K562 (cell line): ENCODE data around the gene SERPINF2. TPM values are rescaled to one million over a fixed set of nuclear protein-coding genes. Genes with fewer than 3 reads are reported as not detected.

Experiments
- ATAC-seq: fragments of 200-7000 bp; cut with Tn5 transposase; 3 replicates; pipeline ENCODE4 v1.9.1; 2020; ENCODE audit warnings: moderate library complexity
- BruUV-seq: library from RNA; stranded (reverse); fragments of 400-500 nt; replicated peaks from 2 replicates; lab custom pipeline; 2021; lab: Mats Ljungman, UMichigan
- CTCF ChIA-PET: fragments of 300-600 bp; formaldehyde crosslinking; extraction: SDS; loops from one replicate; lab custom pipeline; 2021; ENCODE audit warnings: low intra/inter-chr PET ratio; lab: Yijun Ruan, JAX
- POLR2A ChIA-PET: fragments of 300-600, 350-650 bp; sonication (Branson Sonifier 250); formaldehyde crosslinking; extraction: SDS; loops from one replicate; lab custom pipeline; 2021; ENCODE audit warnings: antibody characterized with exemption, inconsistent platforms; lab: Yijun Ruan, JAX
- DNase-seq, 4 experiments: peaks; one replicate each; pipeline versions ENCODE4 v3.0.0 to v3.0.0-alpha.2; 2011 to 2018; ENCODE audit warnings: low spot score in 3 of 4, mixed read lengths in 3 of 4; ENCODE audit errors: extremely low read depth in 1 of 4
- FAIRE-seq: peaks from 2 replicates; lab custom pipeline; 2011; peaks lifted over from hg19 to GRCh38; lab: Jason Lieb, UNC
- H2AFZ ChIP-seq: 2 replicates; pipeline ENCODE4 v1.6.0; 2011; ENCODE audit warnings: low read depth, low read length, control low read depth, inconsistent platforms
- H3K27ac ChIP-seq: fragments of 200-600 bp; 3 replicates; pipeline ENCODE4 v1.8.0; 2011; ENCODE audit warnings: low read depth, mild to moderate bottlenecking, control low read depth, inconsistent platforms, low read length, moderate library complexity, mixed read lengths; ENCODE audit errors: extremely low read depth
- H3K27me3 ChIP-seq, 2 experiments: fragments of 300-600 bp in 1 of 2; 2 replicates in 1 of 2; 3 replicates in 1 of 2; pipeline versions ENCODE4 v1.6.0 to v1.8.0; 2011; ENCODE audit warnings: inconsistent platforms in 2 of 2, low read length in 2 of 2, mild to moderate bottlenecking in 1 of 2, mixed read lengths in 1 of 2, moderate library complexity in 1 of 2; ENCODE audit not compliant: control insufficient read depth in 2 of 2, insufficient read depth in 2 of 2
- H3K36me3 ChIP-seq: fragments of 300-600 bp; 3 replicates; pipeline ENCODE4 v1.8.0; 2011; ENCODE audit warnings: mild to moderate bottlenecking, low read length, inconsistent platforms; ENCODE audit not compliant: control insufficient read depth, insufficient read depth
- H3K4me1 ChIP-seq, 2 experiments: fragments of 200-600 bp in 1 of 2; replicated peaks in 1 of 2; 2 replicates in 1 of 2; 3 replicates in 1 of 2; pipeline versions ENCODE4 v1.5.1 to v1.8.0; 2011; ENCODE audit warnings: inconsistent platforms in 2 of 2, low read length in 2 of 2, mild to moderate bottlenecking in 1 of 2, mixed read lengths in 1 of 2, moderate library complexity in 1 of 2; ENCODE audit not compliant: control insufficient read depth in 2 of 2, insufficient read depth in 2 of 2
- H3K4me2 ChIP-seq: 2 replicates; pipeline ENCODE4 v1.6.1; 2011; ENCODE audit warnings: low read length, control low read depth, inconsistent platforms, mixed read lengths; ENCODE audit not compliant: insufficient read depth
- H3K4me3 ChIP-seq: fragments of 200-600 bp; sonication (generic), shearing (Covaris generic); 2 replicates; pipeline ENCODE4 v1.5.1; 2016; ENCODE audit warnings: control low read depth, inconsistent platforms
- H3K79me2 ChIP-seq: fragments of 200-600 bp; 3 replicates; pipeline ENCODE4 v1.8.0; 2011; ENCODE audit warnings: low read length, inconsistent platforms; ENCODE audit not compliant: control insufficient read depth, insufficient read depth
- H3K9ac ChIP-seq, 2 experiments: 2 replicates each; pipeline versions ENCODE4 v1.6.0 to v1.6.1; 2011; ENCODE audit warnings: low read depth in 2 of 2, low read length in 2 of 2, control low read depth in 1 of 2, inconsistent platforms in 1 of 2, mild to moderate bottlenecking in 1 of 2, mixed read lengths in 1 of 2; ENCODE audit not compliant: insufficient read depth in 1 of 2
- H3K9me1 ChIP-seq: one replicate; pipeline ENCODE4 v1.6.0; 2011; ENCODE audit warnings: inconsistent platforms, mild to moderate bottlenecking, low read length, moderate library complexity; ENCODE audit not compliant: control insufficient read depth, insufficient read depth
- H3K9me3 ChIP-seq: replicated peaks from 2 replicates; pipeline ENCODE4 v1.5.1; 2011; ENCODE audit warnings: low read depth, low read length, inconsistent platforms; ENCODE audit not compliant: control insufficient read depth, insufficient read depth
- H4K20me1 ChIP-seq: replicated peaks from 2 replicates; pipeline ENCODE4 v1.6.1; 2011; ENCODE audit warnings: low read length, inconsistent platforms, mixed read lengths; ENCODE audit not compliant: control insufficient read depth, insufficient read depth
- E2F1 ChIP-seq: sonication (generic); formaldehyde crosslinking; IDR thresholded peaks from 2 replicates; pipeline ENCODE4 v1.8.1; 2023; ENCODE audit warnings: mild to moderate bottlenecking, missing genetic modification reagents, moderate library complexity
- IRF2 ChIP-seq: sonication (generic); formaldehyde crosslinking; IDR thresholded peaks from 2 replicates; pipeline ENCODE4 v1.8.1; 2022; ENCODE audit warnings: mild to moderate bottlenecking, missing genetic modification reagents
- SNIP1 ChIP-seq: fragments of 450-650 bp; IDR thresholded peaks from 2 replicates; pipeline ENCODE4 v1.7.1; 2017; ENCODE audit warnings: low read depth, mild to moderate bottlenecking
- THRB ChIP-seq: fragments of 450-650 bp; formaldehyde crosslinking; conservative IDR thresholded peaks from 2 replicates; pipeline ENCODE4 v1.4.0; 2022; ENCODE audit warnings: mild to moderate bottlenecking, missing genetic modification characterization
- ZBTB43 ChIP-seq: sonication (generic); formaldehyde crosslinking; IDR thresholded peaks from 2 replicates; pipeline ENCODE4 v1.8.0; 2023; ENCODE audit warnings: mild to moderate bottlenecking, missing genetic modification reagents
- WGBS: fragments of 100-300 bp; shearing (Covaris generic); methylation state at CpG from one replicate; pipeline ENCODE4 v1.1.6; 2016; ENCODE audit warnings: low coverage, mixed read lengths; ENCODE audit not compliant: insufficient coverage; ENCODE audit errors: missing lambda C conversion rate; 5-methylcytosine and 5-hydroxymethylcytosine counted together
- in situ Hi-C: fragments of 300-500 bp; cut with MboI; formaldehyde crosslinking; loops from 4 replicates; pipeline ENCODE4 v1.15.0; 2018; ENCODE audit warnings: inconsistent platforms, mixed read lengths
- intact Hi-C: fragments of 100-400 bp; cut with micrococcal nuclease; formaldehyde crosslinking; loops from 2 replicates; pipeline ENCODE4 v1.14.2; 2022
- polyA plus RNA-seq, 8 experiments: library from polyadenylated mRNA; depleted of rRNA in 4 of 8; stranded (reverse) in 5 of 8; unstranded in 3 of 8; fragments of >200 nt; fragmentation: Nextera tagmentation in 2 of 8; fragmentation: Illumina TruSeq in 1 of 8; extraction: Ambion mirVana in 2 of 8; extraction: Trizol in 1 of 8; gene quantifications; 2 replicates each; pipeline versions ENCODE4 v1.2.1 to v1.2.3, GENCODE V29; 2011 to 2014; ENCODE audit warnings: inconsistent platforms in 1 of 8, missing spikeins in 1 of 8
- total RNA-seq, 7 experiments: library from RNA; depleted of rRNA in 6 of 7; stranded (reverse); fragments of >200 nt in 6 of 7; fragmentation: Illumina TruSeq in 2 of 7; extraction: Trizol in 2 of 7; gene quantifications; 2 replicates each; pipeline versions ENCODE4 v1.2.1 to v1.2.3, GENCODE V29; 2011 to 2021; ENCODE audit warnings: low replicate concordance in 1 of 7
- TF ChIP-seq, protein P1 (sequence below), 3 experiments: fragments of 200-800 bp in 1 of 3; fragments of 250-450 bp in 1 of 3; fragments of 450-650 bp in 1 of 3; sonication (Bioruptor Pico) in 1 of 3; sonication (Bioruptor generic) in 1 of 3; formaldehyde crosslinking in 1 of 3; IDR thresholded peaks; 2 replicates each; pipeline versions ENCODE4 v1.6.1 to v1.8.0; 2016 to 2022; ENCODE audit warnings: mild to moderate bottlenecking in 2 of 3, missing genetic modification characterization in 2 of 3, missing compliant biosample characterization in 1 of 3, moderate library complexity in 1 of 3

Gene SERPINF2
- total and polyA plus RNA-seq, 9 of the 15 experiments (the other 6 are each of a cell fraction or from before 2014, with no cell fraction given) = 0.22 TPM; not detected in 8

DNA sequence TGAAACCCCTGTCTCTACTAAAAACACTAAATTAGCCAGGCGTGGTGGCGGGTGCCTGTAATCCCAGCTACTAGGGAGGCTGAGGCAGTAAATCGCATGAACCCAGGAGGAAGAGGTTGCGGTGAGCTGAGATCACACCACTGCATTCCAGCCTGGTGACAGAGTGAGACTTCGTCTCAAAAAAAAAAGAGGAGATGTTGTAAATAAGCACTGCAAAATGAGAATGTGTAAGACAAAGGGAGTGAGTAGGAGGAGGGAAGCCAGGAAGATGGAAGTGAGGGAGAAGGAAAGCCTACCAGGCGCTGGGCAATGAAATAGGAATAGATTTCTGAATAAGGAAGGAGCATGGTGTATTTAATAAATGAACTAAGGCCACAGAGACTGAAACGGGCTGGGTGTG is 49.3 kb upstream of the SERPINF2 start:
- ATAC-seq = no peak
- Histone ChIP-seq H3K4me3 (no peak overlapping the region), H3K9me1 (no peaks in the 10 kb centered on the region), H3K79me2 (no peaks in the 10 kb centered on the region), H3K27me3 (no peaks in the 10 kb centered on the region), H4K20me1 (no peaks in the 10 kb centered on the region), H3K36me3 (no peaks in the 10 kb centered on the region), H3K27ac (no peak overlapping the region), H3K9me3 (no peaks in the 10 kb centered on the region), H3K4me1 (no peaks in the 10 kb centered on the region; a peak in 1 of 5 replicates), H2AFZ (no peak overlapping the region), H3K4me2 (no peak overlapping the region), H3K9ac (no peak overlapping the region)
- intact Hi-C loops = no loop called here
- ChIA-PET CTCF (no interaction called here), POLR2A (no interaction called here)
- TF ChIP-seq SNIP1 = no peak
- no peak for TF ChIP-seq ZBTB43
- no peak for TF ChIP-seq THRB (CRISPR knock-in tag)
- TF ChIP-seq E2F1 = no peak
- TF ChIP-seq, protein P1, sequence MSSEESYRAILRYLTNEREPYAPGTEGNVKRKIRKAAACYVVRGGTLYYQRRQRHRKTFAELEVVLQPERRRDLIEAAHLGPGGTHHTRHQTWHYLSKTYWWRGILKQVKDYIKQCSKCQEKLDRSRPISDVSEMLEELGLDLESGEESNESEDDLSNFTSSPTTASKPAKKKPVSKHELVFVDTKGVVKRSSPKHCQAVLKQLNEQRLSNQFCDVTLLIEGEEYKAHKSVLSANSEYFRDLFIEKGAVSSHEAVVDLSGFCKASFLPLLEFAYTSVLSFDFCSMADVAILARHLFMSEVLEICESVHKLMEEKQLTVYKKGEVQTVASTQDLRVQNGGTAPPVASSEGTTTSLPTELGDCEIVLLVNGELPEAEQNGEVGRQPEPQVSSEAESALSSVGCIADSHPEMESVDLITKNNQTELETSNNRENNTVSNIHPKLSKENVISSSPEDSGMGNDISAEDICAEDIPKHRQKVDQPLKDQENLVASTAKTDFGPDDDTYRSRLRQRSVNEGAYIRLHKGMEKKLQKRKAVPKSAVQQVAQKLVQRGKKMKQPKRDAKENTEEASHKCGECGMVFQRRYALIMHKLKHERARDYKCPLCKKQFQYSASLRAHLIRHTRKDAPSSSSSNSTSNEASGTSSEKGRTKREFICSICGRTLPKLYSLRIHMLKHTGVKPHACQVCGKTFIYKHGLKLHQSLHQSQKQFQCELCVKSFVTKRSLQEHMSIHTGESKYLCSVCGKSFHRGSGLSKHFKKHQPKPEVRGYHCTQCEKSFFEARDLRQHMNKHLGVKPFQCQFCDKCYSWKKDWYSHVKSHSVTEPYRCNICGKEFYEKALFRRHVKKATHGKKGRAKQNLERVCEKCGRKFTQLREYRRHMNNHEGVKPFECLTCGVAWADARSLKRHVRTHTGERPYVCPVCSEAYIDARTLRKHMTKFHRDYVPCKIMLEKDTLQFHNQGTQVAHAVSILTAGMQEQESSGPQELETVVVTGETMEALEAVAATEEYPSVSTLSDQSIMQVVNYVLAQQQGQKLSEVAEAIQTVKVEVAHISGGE (CRISPR knock-in tag; IDR thresholded peaks at IDR 0.05) = no peak
- TF ChIP-seq IRF2 (CRISPR knock-in tag) = no peak
- BruUV-seq = no TSS peak
- in situ Hi-C loops = no loop called here
- WGBS = 73% methylated on average over 6 of the region's 7 CpGs
- no peak for DNase-seq
- no peak for FAIRE-seq
